Type B pancreatic cell (in vitro differentiated cells): ENCODE results near the gene TCEANC2. TPM values are rescaled to one million over a fixed set of nuclear protein-coding genes. Genes with fewer than 3 reads are reported as not detected.

Experiments used
- DNase-seq: peaks from one replicate; pipeline ENCODE4 v3.0.0; 2021; ENCODE audit warnings: mixed read lengths; ENCODE audit not compliant: unreplicated experiment; ENCODE audit errors: extremely low spot score
- H3K27ac Mint-ChIP-seq: 2 replicates; pipeline ENCODE4 v1.8.0; 2021; ENCODE audit warnings: mild to moderate bottlenecking, mixed read lengths
- H3K27me3 Mint-ChIP-seq: 2 replicates; pipeline ENCODE4 v1.8.0; 2021; ENCODE audit warnings: mixed read lengths
- H3K36me3 Mint-ChIP-seq: 2 replicates; pipeline ENCODE4 v1.8.0; 2021; ENCODE audit warnings: mixed read lengths
- H3K4me1 Mint-ChIP-seq: one replicate; pipeline ENCODE4 v1.8.0; 2021; ENCODE audit warnings: mixed read lengths; ENCODE audit not compliant: unreplicated experiment
- H3K4me3 Mint-ChIP-seq: 2 replicates; pipeline ENCODE4 v1.8.0; 2021; ENCODE audit warnings: mild to moderate bottlenecking, mixed read lengths
- H3K9me3 Mint-ChIP-seq: 2 replicates; pipeline ENCODE4 v1.8.0; 2021; ENCODE audit warnings: mixed read lengths
- CTCF ChIP-seq: fragments of 200-600 bp; sonication (generic); conservative IDR thresholded peaks from 2 replicates; pipeline ENCODE4 v1.5.0; 2021; ENCODE audit warnings: antibody characterized with exemption, mild to moderate bottlenecking
- total RNA-seq: library from RNA; stranded (reverse); gene quantifications from 2 replicates; pipeline ENCODE4 v1.2.1, GENCODE V29; 2021; ENCODE audit warnings: low replicate concordance

Gene TCEANC2
- total RNA-seq, 1 donor from 2014 or later, result 7.6 TPM

GRCh38 chr1:54120018-54120697, 66.8 kb downstream of the TCEANC2 start:
- Mint-ChIP-seq H3K9me3 (no peaks in the 10 kb centered on the region), H3K4me3 (no peak overlapping the region), H3K4me1 (peaks cover 20% of the 10 kb centered on the region), H3K27me3 (peaks cover 11% of the 10 kb centered on the region), H3K27ac (no peak overlapping the region), H3K36me3 (no peaks in the 10 kb centered on the region)
- no peak for DNase-seq
- TF ChIP-seq CTCF, result no peak

- Mint-ChIP-seq H3K27ac (peak overlapping the region; percentile 29), H3K9me3 (no peaks in the 10 kb centered on the region), H3K36me3 (no peaks in the 10 kb centered on the region), H3K27me3 (peaks cover 11% of the 10 kb centered on the region), H3K4me3 (peak overlapping the region; percentile 81), H3K4me1 (peaks cover 20% of the 10 kb centered on the region)
- no peak for TF ChIP-seq CTCF
- DNase-seq, result no peak
These were observed 67.5 kb downstream of the TCEANC2 start for GRCh38 chr1:54120698-54121481.

- Mint-ChIP-seq H3K9me3 (no peaks in the 10 kb centered on the region), H3K36me3 (no peaks in the 10 kb centered on the region), H3K27me3 (peaks cover 8% of the 10 kb centered on the region), H3K4me3 (peak overlapping the region; percentile 81), H3K27ac (peak overlapping the region; percentile 29), H3K4me1 (peaks cover 20% of the 10 kb centered on the region)
- DNase-seq, result peak; percentile 86
- TF ChIP-seq CTCF, result peak; percentile 87
These were observed 68.2 kb downstream of the TCEANC2 start for GRCh38 chr1:54121482-54122134.

DNA sequence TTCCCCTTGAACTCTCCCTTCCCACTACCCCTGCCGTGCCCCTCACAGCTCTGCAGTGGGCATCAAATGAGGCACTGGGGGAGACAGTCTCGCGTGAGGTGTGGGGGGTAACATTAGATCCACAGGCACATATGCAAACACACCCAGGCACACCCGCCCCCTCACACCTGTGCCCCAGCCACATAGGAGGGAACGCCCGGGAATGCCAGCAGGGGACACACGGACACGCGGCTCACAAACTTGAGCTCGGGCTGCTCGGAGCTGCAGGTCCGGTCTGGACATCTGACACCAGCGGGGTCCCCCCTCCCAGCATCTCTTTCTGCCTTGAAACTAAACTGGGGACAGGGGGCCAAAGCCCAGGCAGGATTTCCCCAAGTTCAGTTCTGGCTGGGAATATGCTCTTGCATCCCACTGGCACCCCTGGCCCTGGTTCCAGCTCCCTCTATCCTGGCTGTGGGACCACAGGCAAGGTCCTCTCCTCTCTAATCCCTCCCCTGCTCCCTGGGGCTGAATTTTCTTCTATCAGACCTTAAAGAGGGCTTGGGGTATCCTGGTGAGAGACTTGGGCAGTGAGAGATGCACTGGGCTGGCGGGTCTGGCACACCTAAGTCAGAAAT, 68.8 kb downstream of the TCEANC2 start:
- Mint-ChIP-seq H3K36me3 (no peaks in the 10 kb centered on the region), H3K27ac (no peak overlapping the region), H3K4me3 (peak overlapping the region; percentile 81), H3K4me1 (peaks cover 20% of the 10 kb centered on the region), H3K9me3 (no peaks in the 10 kb centered on the region), H3K27me3 (peaks cover 8% of the 10 kb centered on the region)
- DNase-seq, result no peak
- TF ChIP-seq CTCF, result no peak

- Mint-ChIP-seq H3K4me1 (peaks cover 20% of the 10 kb centered on the region), H3K27me3 (peaks cover 12% of the 10 kb centered on the region), H3K4me3 (no peak overlapping the region), H3K9me3 (peaks cover 5% of the 10 kb centered on the region), H3K36me3 (no peaks in the 10 kb centered on the region), H3K27ac (no peak overlapping the region)
- TF ChIP-seq CTCF, result no peak
- no peak for DNase-seq
These were observed 69.6 kb downstream of the TCEANC2 start for GRCh38 chr1:54122992-54123391.
